ENCODE measurements around the gene LCLAT1.

LCLAT1 gene

DNA sequence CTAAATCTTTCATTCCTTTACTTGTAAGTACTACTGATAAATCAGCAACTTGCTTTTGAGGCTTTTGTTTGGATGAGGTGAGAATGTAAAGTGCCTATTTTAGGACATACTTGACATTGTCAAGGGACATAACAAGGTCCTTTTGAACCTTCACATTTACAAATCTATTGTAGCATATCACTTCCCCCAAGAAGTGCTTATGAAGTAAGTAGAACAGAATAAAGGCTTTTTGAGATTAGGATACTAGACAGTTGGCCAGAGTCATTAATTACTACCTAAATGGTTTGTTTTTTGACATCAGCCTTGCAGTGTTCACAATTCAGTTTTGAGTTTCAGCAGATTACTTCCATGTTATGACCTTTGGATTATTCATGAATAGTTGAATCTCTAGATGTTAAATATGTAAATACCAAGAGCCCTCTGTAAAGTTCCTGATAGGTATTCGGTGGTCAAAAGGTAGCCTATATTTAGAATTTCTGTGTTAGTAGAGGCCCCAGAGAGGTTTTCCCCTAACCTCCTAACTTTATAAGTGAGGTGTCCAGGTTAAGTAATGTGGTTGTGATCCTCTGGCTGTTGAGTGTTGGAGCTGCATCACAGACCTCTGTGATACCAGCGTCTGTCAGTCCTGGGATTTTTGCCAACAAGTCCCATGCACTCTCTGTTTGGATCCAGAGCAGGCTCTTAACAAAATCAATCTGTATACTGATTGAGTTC lies 67.2 kb downstream of the LCLAT1 start:
- no peak for TF ChIP-seq EZH2 (IDR thresholded peaks at IDR 0.05; ENCODE audit: borderline replicate concordance, low read length)
- TF ChIP-seq, protein P1, sequence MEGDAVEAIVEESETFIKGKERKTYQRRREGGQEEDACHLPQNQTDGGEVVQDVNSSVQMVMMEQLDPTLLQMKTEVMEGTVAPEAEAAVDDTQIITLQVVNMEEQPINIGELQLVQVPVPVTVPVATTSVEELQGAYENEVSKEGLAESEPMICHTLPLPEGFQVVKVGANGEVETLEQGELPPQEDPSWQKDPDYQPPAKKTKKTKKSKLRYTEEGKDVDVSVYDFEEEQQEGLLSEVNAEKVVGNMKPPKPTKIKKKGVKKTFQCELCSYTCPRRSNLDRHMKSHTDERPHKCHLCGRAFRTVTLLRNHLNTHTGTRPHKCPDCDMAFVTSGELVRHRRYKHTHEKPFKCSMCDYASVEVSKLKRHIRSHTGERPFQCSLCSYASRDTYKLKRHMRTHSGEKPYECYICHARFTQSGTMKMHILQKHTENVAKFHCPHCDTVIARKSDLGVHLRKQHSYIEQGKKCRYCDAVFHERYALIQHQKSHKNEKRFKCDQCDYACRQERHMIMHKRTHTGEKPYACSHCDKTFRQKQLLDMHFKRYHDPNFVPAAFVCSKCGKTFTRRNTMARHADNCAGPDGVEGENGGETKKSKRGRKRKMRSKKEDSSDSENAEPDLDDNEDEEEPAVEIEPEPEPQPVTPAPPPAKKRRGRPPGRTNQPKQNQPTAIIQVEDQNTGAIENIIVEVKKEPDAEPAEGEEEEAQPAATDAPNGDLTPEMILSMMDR (IDR thresholded peaks at IDR 0.05; ENCODE audit: low read length): no peak
- Histone ChIP-seq H3K9ac (ENCODE audit: low read length) (no peak overlapping the region), H3F3A (ENCODE audit: insufficient read depth, low read length) (no peaks in the 10 kb centered on the region), H3K9me3 (ENCODE audit: low read length) (no peaks in the 10 kb centered on the region), H3K4me2 (ENCODE audit: low read length) (no peak overlapping the region), H3K4me3 (ENCODE audit: low read depth, low read length, poor library complexity, severe bottlenecking) (no peak overlapping the region), H3K79me2 (ENCODE audit: insufficient read depth, low read length) (peaks cover 17% of the 10 kb centered on the region), H2AFZ (ENCODE audit: low read length) (no peak overlapping the region), H3K4me1 (ENCODE audit: insufficient read depth, low read length, severe bottlenecking) (no peaks in the 10 kb centered on the region), H3K9me2 (ENCODE audit: low read depth, low read length) (no peaks in the 10 kb centered on the region), H4K20me1 (ENCODE audit: insufficient read depth, low read length) (no peaks in the 10 kb centered on the region), H3K27me3 (ENCODE audit: insufficient read depth, low read length) (no peaks in the 10 kb centered on the region), H3K36me3 (ENCODE audit: insufficient read depth, low read length) (0 out of 2 replicates have a peak, but pooled peaks cover 4% of the 10 kb centered on the region), H3K27ac (ENCODE audit: low read depth, low read length, poor library complexity, severe bottlenecking) (no peak overlapping the region)

DNA sequence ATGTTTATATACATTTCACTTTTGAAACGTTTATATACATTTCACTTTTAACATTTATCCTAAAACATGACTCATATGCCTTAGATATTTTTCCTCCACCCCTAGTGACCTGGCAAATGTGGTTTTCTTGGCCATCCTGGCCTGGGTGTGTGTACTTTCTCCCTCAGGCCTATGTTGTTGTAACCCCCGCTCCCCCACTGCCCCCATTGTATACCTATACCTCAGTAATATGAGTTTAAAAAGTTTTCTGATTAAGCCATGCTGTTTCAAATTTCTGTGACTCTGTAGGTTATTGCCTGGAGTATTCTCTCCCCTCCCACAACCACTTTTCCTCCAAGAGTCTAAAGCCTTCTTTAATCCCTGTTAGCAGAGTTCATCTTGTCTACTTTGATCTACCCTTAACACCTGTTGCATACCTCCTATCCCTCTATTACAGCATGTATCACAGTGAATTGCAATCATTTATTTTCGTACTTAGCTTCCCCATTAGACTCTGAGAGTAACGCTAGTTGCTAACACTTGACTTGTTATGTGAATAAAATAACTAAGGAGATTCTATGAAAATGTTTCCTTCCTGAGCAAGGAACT lies 67.9 kb downstream of the LCLAT1 start:
- Histone ChIP-seq H2AFZ (ENCODE audit: low read length) (no peak overlapping the region), H4K20me1 (ENCODE audit: insufficient read depth, low read length) (no peaks in the 10 kb centered on the region), H3K27me3 (ENCODE audit: insufficient read depth, low read length) (no peaks in the 10 kb centered on the region), H3F3A (ENCODE audit: insufficient read depth, low read length) (no peaks in the 10 kb centered on the region), H3K9me3 (ENCODE audit: low read length) (no peaks in the 10 kb centered on the region), H3K79me2 (ENCODE audit: insufficient read depth, low read length) (peaks cover 17% of the 10 kb centered on the region), H3K9ac (ENCODE audit: low read length) (no peak overlapping the region), H3K9me2 (ENCODE audit: low read depth, low read length) (no peaks in the 10 kb centered on the region), H3K36me3 (ENCODE audit: insufficient read depth, low read length) (peaks cover 8% of the 10 kb centered on the region), H3K27ac (ENCODE audit: low read depth, low read length, poor library complexity, severe bottlenecking) (no peak overlapping the region), H3K4me1 (ENCODE audit: insufficient read depth, low read length, severe bottlenecking) (no peaks in the 10 kb centered on the region), H3K4me3 (ENCODE audit: low read depth, low read length, poor library complexity, severe bottlenecking) (no peak overlapping the region), H3K4me2 (ENCODE audit: low read length) (no peak overlapping the region)
- TF ChIP-seq EZH2 (IDR thresholded peaks at IDR 0.05; ENCODE audit: borderline replicate concordance, low read length): no peak
- TF ChIP-seq, protein P1 (IDR thresholded peaks at IDR 0.05; ENCODE audit: low read length): no peak

DNA sequence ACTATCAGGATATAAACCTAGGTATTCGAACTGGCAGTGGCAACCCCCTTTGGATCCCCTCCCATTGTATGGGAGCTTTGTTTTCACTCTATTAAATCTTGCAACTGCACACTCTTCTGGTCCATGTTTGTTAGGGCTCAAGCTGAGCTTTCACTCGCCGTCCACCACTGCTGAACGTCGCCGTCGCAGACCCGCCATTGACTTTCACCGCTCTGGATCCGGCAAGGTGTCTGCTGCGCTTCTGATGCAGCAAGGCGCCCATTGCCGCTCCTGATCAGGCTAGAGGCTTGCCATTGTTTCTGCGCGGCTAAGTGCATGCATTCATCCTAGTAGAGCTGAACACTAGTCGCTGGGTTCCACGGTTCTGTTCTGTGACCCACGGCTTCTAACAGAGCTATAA lies 69.1 kb downstream of the LCLAT1 start:
- peaks cover 8% of the 10 kb centered on the region for H3K79me2 ChIP-seq (ENCODE audit: insufficient read depth, low read length)

More for the DNA sequence above, 69.1 kb downstream of the LCLAT1 start:
- H3K4me3 ChIP-seq (ENCODE audit: low read depth, low read length, poor library complexity, severe bottlenecking): no peak overlapping the region
- no peaks in the 10 kb centered on the region for H3K27me3 ChIP-seq (ENCODE audit: insufficient read depth, low read length)
- no peak overlapping the region for H3K4me2 ChIP-seq (ENCODE audit: low read length)
- H3K9ac ChIP-seq (ENCODE audit: low read length): no peak overlapping the region
- no peaks in the 10 kb centered on the region for H3F3A ChIP-seq (ENCODE audit: insufficient read depth, low read length)
- H4K20me1 ChIP-seq (ENCODE audit: insufficient read depth, low read length): no peaks in the 10 kb centered on the region
- H3K27ac ChIP-seq (ENCODE audit: low read depth, low read length, poor library complexity, severe bottlenecking): no peak overlapping the region
- H3K9me3 ChIP-seq (ENCODE audit: low read length): no peaks in the 10 kb centered on the region
- H3K36me3 ChIP-seq (ENCODE audit: insufficient read depth, low read length): peaks cover 10% of the 10 kb centered on the region
- H2AFZ ChIP-seq (ENCODE audit: low read length): no peak overlapping the region
- no peaks in the 10 kb centered on the region for H3K9me2 ChIP-seq (ENCODE audit: low read depth, low read length)
- TF ChIP-seq EZH2 (IDR thresholded peaks at IDR 0.05; ENCODE audit: borderline replicate concordance, low read length): no peak
- TF ChIP-seq, protein P1 (IDR thresholded peaks at IDR 0.05; ENCODE audit: low read length): no peak
- no peaks in the 10 kb centered on the region for H3K4me1 ChIP-seq (ENCODE audit: insufficient read depth, low read length, severe bottlenecking)

Data from OCI-LY1 (cell line).